ENCODE results near the gene MEF2B.

DNA sequence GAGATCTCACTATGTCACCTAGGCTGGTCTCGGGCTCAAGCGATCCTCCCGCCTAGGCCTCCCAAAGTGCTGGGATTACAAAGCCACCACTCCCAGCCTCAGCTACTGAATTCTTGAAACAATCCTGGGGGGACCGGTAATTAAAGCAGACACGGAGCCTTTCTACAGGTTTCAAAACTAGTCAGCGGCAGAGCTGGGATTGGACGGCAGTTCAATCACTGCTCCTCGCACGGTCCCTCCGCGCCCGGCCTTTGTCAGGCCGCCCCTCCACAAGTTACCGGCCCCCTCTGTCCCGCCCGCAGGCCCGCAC is 21.7 kb upstream of the MEF2B start:
- TF ChIP-seq MXI1 (conservative IDR thresholded peaks at IDR 0.05; ENCODE audit: poor library complexity, severe bottlenecking) = no peak
- TF ChIP-seq, protein P1, sequence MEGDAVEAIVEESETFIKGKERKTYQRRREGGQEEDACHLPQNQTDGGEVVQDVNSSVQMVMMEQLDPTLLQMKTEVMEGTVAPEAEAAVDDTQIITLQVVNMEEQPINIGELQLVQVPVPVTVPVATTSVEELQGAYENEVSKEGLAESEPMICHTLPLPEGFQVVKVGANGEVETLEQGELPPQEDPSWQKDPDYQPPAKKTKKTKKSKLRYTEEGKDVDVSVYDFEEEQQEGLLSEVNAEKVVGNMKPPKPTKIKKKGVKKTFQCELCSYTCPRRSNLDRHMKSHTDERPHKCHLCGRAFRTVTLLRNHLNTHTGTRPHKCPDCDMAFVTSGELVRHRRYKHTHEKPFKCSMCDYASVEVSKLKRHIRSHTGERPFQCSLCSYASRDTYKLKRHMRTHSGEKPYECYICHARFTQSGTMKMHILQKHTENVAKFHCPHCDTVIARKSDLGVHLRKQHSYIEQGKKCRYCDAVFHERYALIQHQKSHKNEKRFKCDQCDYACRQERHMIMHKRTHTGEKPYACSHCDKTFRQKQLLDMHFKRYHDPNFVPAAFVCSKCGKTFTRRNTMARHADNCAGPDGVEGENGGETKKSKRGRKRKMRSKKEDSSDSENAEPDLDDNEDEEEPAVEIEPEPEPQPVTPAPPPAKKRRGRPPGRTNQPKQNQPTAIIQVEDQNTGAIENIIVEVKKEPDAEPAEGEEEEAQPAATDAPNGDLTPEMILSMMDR (IDR thresholded peaks at IDR 0.05; ENCODE audit: poor library complexity, severe bottlenecking) = no peak
- no peak for TF ChIP-seq EZH2 (IDR thresholded peaks at IDR 0.05; ENCODE audit: borderline replicate concordance, insufficient read depth, low read length, poor library complexity, severe bottlenecking)
- TF ChIP-seq, protein P2, sequence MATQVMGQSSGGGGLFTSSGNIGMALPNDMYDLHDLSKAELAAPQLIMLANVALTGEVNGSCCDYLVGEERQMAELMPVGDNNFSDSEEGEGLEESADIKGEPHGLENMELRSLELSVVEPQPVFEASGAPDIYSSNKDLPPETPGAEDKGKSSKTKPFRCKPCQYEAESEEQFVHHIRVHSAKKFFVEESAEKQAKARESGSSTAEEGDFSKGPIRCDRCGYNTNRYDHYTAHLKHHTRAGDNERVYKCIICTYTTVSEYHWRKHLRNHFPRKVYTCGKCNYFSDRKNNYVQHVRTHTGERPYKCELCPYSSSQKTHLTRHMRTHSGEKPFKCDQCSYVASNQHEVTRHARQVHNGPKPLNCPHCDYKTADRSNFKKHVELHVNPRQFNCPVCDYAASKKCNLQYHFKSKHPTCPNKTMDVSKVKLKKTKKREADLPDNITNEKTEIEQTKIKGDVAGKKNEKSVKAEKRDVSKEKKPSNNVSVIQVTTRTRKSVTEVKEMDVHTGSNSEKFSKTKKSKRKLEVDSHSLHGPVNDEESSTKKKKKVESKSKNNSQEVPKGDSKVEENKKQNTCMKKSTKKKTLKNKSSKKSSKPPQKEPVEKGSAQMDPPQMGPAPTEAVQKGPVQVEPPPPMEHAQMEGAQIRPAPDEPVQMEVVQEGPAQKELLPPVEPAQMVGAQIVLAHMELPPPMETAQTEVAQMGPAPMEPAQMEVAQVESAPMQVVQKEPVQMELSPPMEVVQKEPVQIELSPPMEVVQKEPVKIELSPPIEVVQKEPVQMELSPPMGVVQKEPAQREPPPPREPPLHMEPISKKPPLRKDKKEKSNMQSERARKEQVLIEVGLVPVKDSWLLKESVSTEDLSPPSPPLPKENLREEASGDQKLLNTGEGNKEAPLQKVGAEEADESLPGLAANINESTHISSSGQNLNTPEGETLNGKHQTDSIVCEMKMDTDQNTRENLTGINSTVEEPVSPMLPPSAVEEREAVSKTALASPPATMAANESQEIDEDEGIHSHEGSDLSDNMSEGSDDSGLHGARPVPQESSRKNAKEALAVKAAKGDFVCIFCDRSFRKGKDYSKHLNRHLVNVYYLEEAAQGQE (IDR thresholded peaks at IDR 0.05; ENCODE audit: borderline replicate concordance) = no peak
- TF ChIP-seq POLR2AphosphoS5 (IDR thresholded peaks at IDR 0.05) = no peak
